Thyroid gland (tissue), 4 donors: Measurements from ENCODE around the gene RANBP2.

Experiments used
- CTCF ChIP-seq, 6 experiments: fragments of 200-600 bp in 3 of 6; fragments of 450-650 bp in 3 of 6; sonication (generic) in 3 of 6; IDR thresholded peaks; one replicate each; pipeline ENCODE4 v1.5.1; 2016 to 2019; ENCODE audit warnings: antibody characterized with exemption in 6 of 6, mild to moderate bottlenecking in 2 of 6, inconsistent platforms in 1 of 6, moderate library complexity in 1 of 6
- POLR2A ChIP-seq, 2 donors: fragments of 450-650 bp; IDR thresholded peaks; one replicate each; pipeline ENCODE4 v1.6.1; 2017; ENCODE audit warnings: antibody characterized with exemption in 2 of 2, mild to moderate bottlenecking in 2 of 2, moderate library complexity in 1 of 2

GRCh38 chr2:108809936-108810335 is 90.7 kb downstream of the RANBP2 start:
- TF ChIP-seq CTCF (IDR thresholded peaks at IDR 0.05) (no peak), POLR2A (IDR thresholded peaks at IDR 0.05) (no peak)
